Measurements from ENCODE around the gene NOG.

NOG gene

GRCh38 chr17:56610321-56610720 is 16.8 kb downstream of the NOG start:
- no peak for DNase-seq (ENCODE audit: low spot score)
- ChIA-PET CTCF (no interaction called here), POLR2A (ENCODE audit: low non-redundant PET) (no interaction called here)
- H3K27ac ChIP-seq = no peak overlapping the region
- TF ChIP-seq, protein P1, sequence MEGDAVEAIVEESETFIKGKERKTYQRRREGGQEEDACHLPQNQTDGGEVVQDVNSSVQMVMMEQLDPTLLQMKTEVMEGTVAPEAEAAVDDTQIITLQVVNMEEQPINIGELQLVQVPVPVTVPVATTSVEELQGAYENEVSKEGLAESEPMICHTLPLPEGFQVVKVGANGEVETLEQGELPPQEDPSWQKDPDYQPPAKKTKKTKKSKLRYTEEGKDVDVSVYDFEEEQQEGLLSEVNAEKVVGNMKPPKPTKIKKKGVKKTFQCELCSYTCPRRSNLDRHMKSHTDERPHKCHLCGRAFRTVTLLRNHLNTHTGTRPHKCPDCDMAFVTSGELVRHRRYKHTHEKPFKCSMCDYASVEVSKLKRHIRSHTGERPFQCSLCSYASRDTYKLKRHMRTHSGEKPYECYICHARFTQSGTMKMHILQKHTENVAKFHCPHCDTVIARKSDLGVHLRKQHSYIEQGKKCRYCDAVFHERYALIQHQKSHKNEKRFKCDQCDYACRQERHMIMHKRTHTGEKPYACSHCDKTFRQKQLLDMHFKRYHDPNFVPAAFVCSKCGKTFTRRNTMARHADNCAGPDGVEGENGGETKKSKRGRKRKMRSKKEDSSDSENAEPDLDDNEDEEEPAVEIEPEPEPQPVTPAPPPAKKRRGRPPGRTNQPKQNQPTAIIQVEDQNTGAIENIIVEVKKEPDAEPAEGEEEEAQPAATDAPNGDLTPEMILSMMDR (conservative IDR thresholded peaks at IDR 0.05; ENCODE audit: low read depth) = no peak

DNA sequence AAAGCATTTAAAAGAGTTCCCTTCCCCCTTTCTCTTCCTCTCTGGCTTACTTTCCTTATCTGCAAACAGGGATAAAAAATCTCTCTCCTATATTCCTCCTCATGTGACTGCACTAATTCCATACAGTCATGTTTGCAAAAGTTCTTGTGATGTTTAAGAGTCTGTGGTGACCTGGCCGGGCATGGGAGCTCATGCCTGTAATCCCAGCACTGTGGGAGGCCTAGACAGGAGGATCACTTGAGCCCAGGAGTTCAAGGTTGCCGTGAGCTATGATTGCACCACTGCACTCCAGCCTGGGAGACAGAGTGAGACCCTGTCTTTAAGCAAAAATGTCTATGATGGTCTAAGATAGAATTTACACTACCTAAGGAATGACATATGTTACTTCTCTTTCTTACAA is 19.6 kb downstream of the NOG start:
- CTCF ChIA-PET = no interaction called here
- TF ChIP-seq, protein P1 (conservative IDR thresholded peaks at IDR 0.05; ENCODE audit: low read depth) = no peak
- no peak for DNase-seq (ENCODE audit: low spot score)
- H3K27ac ChIP-seq = no peak overlapping the region
- POLR2A ChIA-PET (ENCODE audit: low non-redundant PET) = no interaction called here

DNA sequence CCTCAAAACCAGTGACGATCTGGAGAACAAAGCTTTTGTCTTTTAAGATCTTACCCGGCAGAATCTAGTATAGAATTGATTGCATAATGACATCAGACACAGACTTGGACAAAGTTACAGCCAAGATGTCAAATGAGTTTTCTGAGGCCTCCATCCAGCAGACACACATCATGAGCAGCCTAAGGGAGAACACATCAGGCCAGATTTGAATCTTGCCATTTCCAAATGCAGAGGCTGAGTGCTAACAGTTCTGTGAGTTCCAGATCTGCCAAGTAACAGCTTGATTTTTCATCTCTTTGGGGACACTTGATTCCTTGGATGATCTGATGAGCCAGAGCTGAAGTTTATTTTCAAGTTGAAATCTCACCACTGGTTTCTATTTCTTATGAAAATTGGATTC is 21.0 kb downstream of the NOG start:
- no peak overlapping the region for H3K27ac ChIP-seq
- no peak for DNase-seq (ENCODE audit: low spot score)
- ChIA-PET POLR2A (ENCODE audit: low non-redundant PET) (no interaction called here), CTCF (no interaction called here)
- TF ChIP-seq, protein P1 (conservative IDR thresholded peaks at IDR 0.05; ENCODE audit: low read depth) = no peak

- no peak for DNase-seq (ENCODE audit: low spot score)
- no peak overlapping the region for H3K27ac ChIP-seq
- CTCF ChIA-PET = no interaction called here
- TF ChIP-seq, protein P1 (conservative IDR thresholded peaks at IDR 0.05; ENCODE audit: low read depth) = no peak
- POLR2A ChIA-PET (ENCODE audit: low non-redundant PET) = no interaction called here
These were observed 22.7 kb downstream of the NOG start for GRCh38 chr17:56616239-56616638.

DNA sequence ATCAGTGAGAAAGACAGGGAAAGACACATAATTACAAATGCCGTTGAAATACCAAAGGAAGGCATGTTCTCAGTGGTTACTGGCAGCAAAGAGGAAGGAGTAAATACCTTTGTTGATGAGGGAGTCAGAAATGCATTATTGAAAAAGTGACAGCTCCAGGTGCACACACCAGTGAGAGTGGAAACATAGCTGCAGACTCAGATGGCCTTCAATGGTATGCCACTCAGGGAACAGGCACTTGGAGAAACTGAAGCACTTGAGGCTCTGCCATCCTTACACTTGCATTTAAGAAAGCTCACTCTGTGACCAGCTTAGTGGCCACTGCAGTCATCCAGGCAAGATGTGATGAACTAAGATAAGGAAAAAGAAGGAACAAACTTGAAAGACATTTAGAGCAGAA is 29.9 kb downstream of the NOG start:
- no peak overlapping the region for H3K27ac ChIP-seq
- POLR2A ChIA-PET (ENCODE audit: low non-redundant PET) = no interaction called here
- DNase-seq (ENCODE audit: low spot score) = no peak
- CTCF ChIA-PET = no interaction called here
- TF ChIP-seq, protein P1 (conservative IDR thresholded peaks at IDR 0.05; ENCODE audit: low read depth) = no peak

DNA sequence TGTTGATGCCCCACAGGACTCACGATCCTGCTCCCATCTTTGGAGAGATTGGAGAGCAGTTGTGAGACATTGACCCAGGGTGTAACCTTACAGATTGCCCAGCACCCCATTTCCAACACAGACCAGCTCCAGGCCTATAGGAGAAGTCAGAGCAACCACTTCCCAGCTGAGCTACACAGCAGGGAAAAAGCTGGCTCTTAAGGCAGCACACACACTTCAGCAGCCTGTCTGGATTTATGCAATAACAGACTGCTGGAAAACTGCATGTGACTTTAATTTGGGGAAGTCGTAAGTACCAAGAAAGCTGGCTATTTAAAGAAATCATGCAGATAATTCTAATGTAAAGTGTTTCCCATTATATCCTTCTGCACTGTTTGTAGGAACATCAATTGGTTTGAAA is 30.8 kb downstream of the NOG start:
- TF ChIP-seq, protein P1 (conservative IDR thresholded peaks at IDR 0.05; ENCODE audit: low read depth) = no peak
- ChIA-PET POLR2A (ENCODE audit: low non-redundant PET) (no interaction called here), CTCF (no interaction called here)
- no peak overlapping the region for H3K27ac ChIP-seq
- DNase-seq (ENCODE audit: low spot score) = no peak

- CTCF ChIA-PET = no interaction called here
These were observed 31.4 kb downstream of the NOG start for GRCh38 chr17:56624912-56625311.

More at GRCh38 chr17:56624912-56625311, 31.4 kb downstream of the NOG start:
- POLR2A ChIA-PET (ENCODE audit: low non-redundant PET) = no interaction called here
- no peak for DNase-seq (ENCODE audit: low spot score)
- TF ChIP-seq, protein P1 (conservative IDR thresholded peaks at IDR 0.05; ENCODE audit: low read depth) = no peak
- no peak overlapping the region for H3K27ac ChIP-seq

All from RWPE1 (cell line).